Activated CD8-positive, alpha-beta memory T cell treated with anti-CD3 and anti-CD28 coated beads, Interleukin-2, amount 50 U/mL, for 24 hours (primary cell): ENCODE results near the gene ERICH6B.

ENCODE experiments used
- DNase-seq: peaks from one replicate; pipeline ENCODE4 v3.0.0-alpha.2; 2020; ENCODE audit errors: extremely low read depth

Gene ERICH6B

GRCh38 chr13:45601680-45602079 is 13.9 kb downstream of the ERICH6B start:
- DNase-seq = no peak

GRCh38 chr13:45598597-45598996 is 16.9 kb downstream of the ERICH6B start:
- DNase-seq = no peak

- no peak for DNase-seq
Measured at GRCh38 chr13:45596800-45597475, 18.6 kb downstream of the ERICH6B start.

- no peak for DNase-seq
Measured at GRCh38 chr13:45595965-45596364, 19.6 kb downstream of the ERICH6B start.

- no peak for DNase-seq
Measured at GRCh38 chr13:45594764-45595163, 20.8 kb downstream of the ERICH6B start.

- no peak for DNase-seq
Measured at GRCh38 chr13:45594227-45594626, 21.3 kb downstream of the ERICH6B start.

GRCh38 chr13:45592758-45593157 is 22.8 kb downstream of the ERICH6B start:
- DNase-seq = no peak

GRCh38 chr13:45590066-45590465 is 25.5 kb downstream of the ERICH6B start:
- no peak for DNase-seq

- DNase-seq = no peak
Measured at GRCh38 chr13:45587897-45588296, 27.6 kb downstream of the ERICH6B start.

GRCh38 chr13:45584816-45585215 is 30.7 kb downstream of the ERICH6B start:
- no peak for DNase-seq

- no peak for DNase-seq
Measured at GRCh38 chr13:45582408-45583076, 33.0 kb downstream of the ERICH6B start.

GRCh38 chr13:45576466-45576865 is 39.1 kb downstream of the ERICH6B start:
- DNase-seq = no peak

GRCh38 chr13:45575830-45576180 is 39.7 kb downstream of the ERICH6B start:
- DNase-seq = no peak

GRCh38 chr13:45575146-45575829 is 40.3 kb downstream of the ERICH6B start:
- no peak for DNase-seq

- DNase-seq = no peak
Measured at GRCh38 chr13:45565331-45565730, 50.2 kb downstream of the ERICH6B start.

GRCh38 chr13:45564133-45564776 is 51.3 kb downstream of the ERICH6B start:
- DNase-seq = no peak

- no peak for DNase-seq
Measured at GRCh38 chr13:45554604-45555109, 60.9 kb downstream of the ERICH6B start.

GRCh38 chr13:45548281-45548680 is 67.3 kb downstream of the ERICH6B start:
- DNase-seq = no peak

- DNase-seq = no peak
Measured at GRCh38 chr13:45546410-45546765, 69.2 kb downstream of the ERICH6B start.

GRCh38 chr13:45545686-45546409 is 69.7 kb downstream of the ERICH6B start:
- DNase-seq = no peak

GRCh38 chr13:45544520-45544919 is 71.0 kb downstream of the ERICH6B start:
- no peak for DNase-seq

- DNase-seq = no peak
Measured at GRCh38 chr13:45542878-45543277, 72.7 kb downstream of the ERICH6B start.
